HTERT RPE-1 (cell line): ENCODE results near the gene KDM4C.

Experiments used
- in situ Hi-C: fragments of 300-500 bp; cut with MboI; formaldehyde crosslinking; loops from 4 replicates; pipeline ENCODE4 v1.14.3; 2020; ENCODE audit warnings: low sequenced_read_pairs

The KDM4C gene

DNA sequence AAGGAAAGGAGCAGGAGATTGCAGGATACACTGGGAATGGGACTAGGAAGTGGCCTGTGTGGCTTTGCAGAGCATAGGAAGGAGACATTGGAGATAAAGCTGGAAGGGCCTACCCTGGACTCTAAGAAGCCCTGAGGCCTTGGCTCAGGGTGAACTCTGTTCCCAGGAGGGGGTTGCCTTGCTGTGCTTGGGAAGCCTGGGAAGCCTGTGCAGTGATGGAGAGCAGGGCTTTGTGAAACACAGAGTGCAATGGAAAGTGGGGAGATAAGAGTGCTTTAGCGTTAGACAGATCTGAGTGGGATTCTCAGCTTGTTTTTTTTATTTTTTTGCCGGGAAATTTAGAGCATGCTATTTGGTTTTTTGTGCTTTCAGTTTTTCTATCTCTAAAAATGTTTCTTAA is 437.8 kb downstream of the KDM4C start:
- in situ Hi-C loops = no loop called here

DNA sequence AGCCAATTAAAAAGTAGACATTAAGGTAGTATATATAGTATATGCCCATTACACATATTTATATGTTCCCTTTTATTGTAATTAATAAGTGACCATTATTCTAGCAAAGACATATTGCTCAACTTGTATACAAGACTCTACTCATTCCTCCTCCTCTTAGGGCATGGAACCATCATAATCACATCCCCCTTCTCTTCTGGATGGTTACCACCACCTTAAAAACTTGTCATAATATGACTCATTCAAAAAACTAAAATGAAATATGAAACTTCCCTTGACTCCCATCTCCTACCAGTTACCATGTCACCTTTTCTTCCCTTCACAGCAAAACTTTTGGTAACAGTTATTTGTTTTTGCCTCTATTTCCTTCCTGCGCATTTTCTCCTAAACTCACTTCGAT is 438.7 kb downstream of the KDM4C start:
- in situ Hi-C loops = no loop called here

DNA sequence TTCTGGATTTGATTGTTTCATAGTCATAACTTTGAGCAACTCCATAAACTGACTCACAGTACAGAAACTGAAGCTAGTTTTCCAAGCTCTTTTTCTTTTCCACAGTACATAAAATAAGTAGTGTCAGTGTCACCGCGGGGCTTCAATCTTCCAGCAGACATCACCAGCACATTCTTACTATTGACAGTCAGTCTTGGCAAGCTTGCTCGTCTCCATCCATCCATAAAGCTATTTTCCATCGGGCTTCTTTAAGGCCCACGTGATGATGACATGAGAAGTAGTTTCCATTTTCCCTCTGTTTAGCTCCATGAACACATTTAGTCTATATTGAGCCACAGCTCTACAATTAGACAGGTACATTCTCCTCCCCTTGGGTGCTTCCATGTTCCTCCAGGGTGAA is 443.4 kb downstream of the KDM4C start:
- in situ Hi-C loops = no loop called here

DNA sequence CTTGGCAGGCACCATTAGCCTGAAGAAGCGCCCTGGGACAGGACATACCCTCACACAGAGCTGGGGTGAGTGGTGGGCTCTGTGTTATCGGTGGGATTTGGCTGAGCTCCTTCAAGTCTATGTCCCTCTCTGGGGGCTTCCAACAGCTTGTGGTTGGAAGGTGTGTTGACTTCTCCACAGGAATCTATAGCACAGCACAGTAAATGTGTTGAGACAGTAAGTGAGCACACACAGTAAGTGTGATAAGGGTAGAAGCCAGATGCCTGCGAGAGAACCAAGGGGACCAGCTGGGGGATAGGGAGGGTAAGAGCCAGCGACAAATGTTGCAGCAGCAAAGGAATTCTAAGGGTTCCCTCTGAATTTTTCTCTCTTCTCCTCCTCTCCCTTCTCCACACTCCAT is 448.0 kb downstream of the KDM4C start:
- in situ Hi-C loops = no loop called here

DNA sequence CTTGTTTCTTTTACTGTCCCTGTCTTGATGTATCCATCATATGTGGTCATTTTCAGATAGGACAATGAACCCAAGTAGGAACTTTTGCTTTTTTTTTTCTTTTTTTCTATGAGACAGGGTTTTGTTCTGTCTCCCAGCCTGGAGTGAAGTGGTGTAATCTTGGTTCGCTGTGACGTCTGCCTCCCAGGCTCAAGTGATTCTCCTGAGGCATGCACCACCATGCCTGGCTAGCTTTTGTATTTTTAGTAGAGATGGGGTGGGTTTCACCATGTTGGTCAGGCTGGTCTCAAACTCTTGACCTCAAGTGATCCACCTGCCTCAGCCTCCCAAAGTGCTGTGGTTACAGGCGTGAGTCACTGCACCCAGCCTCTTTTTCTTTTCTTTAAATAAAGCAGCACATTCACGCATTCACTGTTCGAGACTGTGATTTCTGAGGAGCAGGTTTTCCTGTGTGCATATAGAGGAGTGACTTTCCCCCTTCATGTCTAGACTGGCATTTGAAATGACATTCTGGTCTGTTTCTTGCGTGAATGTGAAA is 448.5 kb downstream of the KDM4C start:
- in situ Hi-C loops = no loop called here

DNA sequence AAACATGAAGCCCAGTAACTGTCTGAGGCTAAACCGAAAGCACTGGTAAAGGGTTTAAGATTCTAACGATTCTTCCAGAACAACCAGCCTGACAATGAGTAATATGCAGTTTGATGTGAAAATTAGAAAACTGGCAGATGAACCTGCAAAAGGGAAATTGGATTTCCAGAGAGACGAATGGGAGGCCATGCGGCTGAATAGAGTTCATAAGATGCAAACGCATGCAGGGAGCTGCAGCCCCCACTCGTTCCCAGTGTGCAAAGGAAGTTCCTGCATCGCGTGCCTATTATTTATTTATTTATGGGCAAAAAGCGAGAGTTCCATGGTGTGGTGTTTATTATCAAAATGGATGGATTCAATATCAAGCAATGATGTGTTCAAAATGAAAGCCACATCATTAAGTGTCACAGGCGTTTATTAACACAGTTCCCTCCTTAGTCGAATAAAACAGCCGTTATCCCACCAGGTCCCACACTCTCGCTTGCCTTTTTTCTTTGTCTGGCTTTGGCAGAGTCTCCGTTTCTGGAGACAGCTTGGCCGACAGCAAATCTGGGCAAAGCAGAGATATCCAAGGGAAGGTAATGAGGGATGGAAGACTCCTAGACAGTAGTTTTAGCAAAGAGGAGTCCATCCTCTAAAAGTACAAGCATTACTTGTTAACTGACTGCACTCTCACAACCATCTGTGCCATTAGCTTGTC is 451.4 kb downstream of the KDM4C start:
- in situ Hi-C loops = no loop called here

DNA sequence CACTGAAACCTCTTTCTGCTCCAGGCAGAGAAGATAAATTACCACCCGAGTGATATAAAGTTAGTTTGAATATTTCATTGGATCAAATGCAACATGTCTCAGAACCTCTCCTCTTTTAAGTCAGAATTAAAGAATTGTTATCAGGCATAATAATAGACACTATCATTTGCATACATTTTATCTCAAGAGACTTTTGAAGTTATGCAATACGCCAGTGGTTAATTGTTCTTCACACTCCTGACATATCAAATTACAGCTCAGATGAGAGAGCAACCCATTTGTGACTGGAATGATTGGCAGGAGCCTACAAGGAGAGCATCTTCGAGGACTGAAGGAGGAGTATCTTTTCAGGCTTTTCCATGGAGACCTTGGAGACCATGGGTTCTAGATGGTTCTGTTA is 452.2 kb downstream of the KDM4C start:
- in situ Hi-C loops = no loop called here

DNA sequence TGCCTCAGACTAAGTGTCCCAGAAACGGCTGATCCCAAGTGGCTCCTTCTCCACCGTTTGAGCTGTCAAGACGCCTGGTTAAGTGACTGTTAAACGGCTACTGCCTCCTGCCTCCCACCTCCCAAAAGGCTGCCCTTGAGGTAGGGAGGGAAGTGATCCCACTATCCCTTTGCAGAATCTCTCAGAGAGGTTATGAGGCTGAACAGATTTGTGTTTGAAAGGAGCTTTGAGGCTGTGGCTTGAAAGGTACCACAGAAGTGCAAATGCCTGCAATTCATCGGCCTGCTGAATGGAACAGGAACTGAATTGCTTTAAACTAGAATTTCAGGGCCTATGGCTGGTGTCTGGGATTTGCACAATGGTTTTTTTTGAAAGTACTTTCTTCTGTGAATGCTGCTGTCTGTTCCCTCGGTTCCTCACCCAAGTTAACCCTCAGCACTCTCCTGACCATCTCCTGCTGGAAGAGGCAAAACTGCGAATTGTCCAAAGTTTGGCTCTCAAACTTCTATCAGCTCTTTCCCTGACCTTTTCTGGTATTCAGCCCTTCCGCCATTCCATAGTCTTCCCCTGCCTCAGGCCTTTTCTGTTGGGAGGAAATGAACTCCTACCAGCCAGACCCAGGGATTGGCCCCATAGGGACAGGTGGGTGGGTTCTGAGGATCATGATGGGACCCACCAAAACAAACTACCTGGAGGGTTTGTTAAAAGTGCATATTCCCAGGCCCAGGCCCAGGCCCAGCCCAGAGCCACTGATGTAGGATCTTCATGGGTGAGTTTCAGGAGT is 453.3 kb downstream of the KDM4C start:
- in situ Hi-C loops = no loop called here

DNA sequence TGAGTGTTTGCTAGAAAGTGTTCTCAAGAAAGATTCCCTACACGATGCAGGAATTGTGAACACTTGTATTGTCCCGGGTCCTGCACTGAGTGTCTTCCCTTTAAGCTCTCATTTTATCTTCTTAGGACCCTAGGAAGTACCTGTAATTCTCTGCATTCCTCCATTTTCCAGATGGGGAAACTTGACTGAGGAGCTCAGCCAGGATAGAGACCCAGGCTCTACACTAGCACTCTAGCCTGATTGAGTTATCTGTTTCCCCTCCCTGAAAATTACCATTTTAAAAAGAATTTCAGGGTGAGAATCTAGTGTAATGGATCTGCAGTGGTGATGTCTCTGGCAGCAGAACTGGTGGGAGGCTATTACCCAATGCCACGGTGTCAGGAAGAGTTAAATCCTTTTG is 453.9 kb downstream of the KDM4C start:
- in situ Hi-C loops = no loop called here

DNA sequence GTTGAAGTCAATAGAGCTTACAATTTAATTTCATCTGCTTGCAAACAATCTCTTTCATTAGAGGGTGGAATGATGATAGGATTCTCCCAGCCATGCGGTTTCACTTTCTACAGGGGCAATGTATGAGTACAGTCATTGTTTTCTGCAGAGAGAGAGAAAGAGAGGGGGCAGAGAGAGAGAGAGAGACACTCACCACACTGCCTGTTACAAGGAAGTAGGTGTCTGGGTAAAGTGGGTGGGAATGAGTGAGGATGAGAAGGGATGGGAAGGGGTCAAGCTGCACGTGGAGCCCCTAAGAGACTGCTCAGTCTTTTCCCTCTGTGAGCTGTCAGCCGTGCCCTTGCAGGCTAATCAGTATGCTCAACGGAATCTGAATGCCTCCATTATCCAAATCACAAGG is 454.3 kb downstream of the KDM4C start:
- in situ Hi-C loops = no loop called here

DNA sequence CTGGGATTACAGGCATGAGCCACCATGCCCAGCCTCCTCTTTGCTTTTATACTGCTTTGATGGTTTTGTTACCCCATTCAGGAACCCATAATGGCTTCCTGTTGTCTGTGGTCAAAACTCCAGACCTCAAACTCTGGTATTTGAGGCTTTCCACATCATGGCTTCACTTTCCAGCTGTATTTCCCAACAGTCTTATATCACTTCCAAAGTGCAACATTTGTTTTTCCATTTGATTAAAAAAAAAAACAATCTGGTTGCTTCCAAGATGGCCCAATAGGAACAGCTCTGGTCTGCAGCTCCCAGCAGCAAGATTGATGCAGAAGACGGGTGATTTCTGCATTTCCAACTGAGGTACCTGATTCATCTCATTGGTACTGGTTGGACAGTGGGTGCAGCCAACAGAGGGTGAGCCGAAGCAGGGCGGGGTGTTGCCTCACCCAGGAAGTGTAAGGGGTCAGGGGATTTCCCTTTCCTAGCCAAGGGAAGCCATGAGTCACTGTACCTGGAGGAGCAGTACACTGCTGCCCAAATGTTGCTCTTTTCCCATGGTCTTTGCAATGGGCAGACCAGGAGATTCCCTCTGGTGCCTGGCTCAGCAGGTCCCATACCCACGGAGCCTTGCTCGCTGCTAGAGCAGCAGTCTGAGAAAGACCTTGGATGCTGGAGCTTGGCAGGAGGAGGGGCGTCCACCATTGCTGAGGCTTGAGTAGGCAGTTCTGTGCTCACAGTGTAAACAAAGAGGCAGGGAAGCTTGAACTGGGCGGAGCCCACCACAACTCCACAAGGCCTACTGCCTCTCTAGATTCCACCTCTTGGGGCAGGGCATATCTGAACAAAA is 458.4 kb downstream of the KDM4C start:
- in situ Hi-C loops = no loop called here

DNA sequence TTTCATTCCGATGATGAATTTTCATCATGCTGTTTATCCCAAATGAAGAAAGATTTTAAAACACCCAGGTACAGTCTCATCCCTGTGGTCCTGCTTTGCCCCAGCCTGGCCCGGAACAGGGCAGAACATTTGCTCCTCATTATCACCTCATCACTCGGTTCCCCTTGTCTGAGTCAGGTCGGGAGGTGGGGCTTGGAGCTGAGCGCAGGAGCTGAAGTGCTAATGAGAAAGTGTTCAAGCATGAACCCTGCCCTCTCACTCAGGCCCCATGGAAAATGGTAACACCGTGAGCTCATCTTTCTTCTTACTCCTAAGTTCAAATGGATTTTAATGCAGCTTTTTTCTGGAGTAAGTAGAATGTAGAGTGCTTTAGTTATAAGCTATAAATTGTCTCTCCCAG is 466.2 kb downstream of the KDM4C start:
- in situ Hi-C loops = no loop called here
